Measurements from ENCODE around the gene ALAS1. TPM values are rescaled to one million over a fixed set of nuclear protein-coding genes. Genes with fewer than 3 reads are reported as not detected.
A peak's percentile ranks its signal among the peaks of the same experiment; 100 is the strongest.

ALAS1 gene
- total and polyA plus RNA-seq, 2 donors (not counting 1 experiment from before 2014, with no cell fraction given): 26.1 to 30.2 TPM

- Histone ChIP-seq H2AFZ (ENCODE audit: insufficient read depth, low read depth, low read length, poor library complexity, severe bottlenecking) (no peak overlapping the region), H3K27ac (ENCODE audit: low read length in 2 of 2) (peak overlapping the region; percentile 78 to 88), H3K4me1 (ENCODE audit: control insufficient read depth in 2 of 2, insufficient read depth in 2 of 2, low read length in 2 of 2) (peaks cover 61 to 88% of the 10 kb centered on the region in 2 donors), H3K79me2 (ENCODE audit: control insufficient read depth, insufficient read depth, low read length) (peaks cover 62% of the 10 kb centered on the region), H3K4me2 (replicated peaks; ENCODE audit: low read depth, low read length, poor library complexity, severe bottlenecking) (peak overlapping the region; percentile 90), H3K4me3 (ENCODE audit: control extremely low read depth in 1 of 5, extremely low read depth in 1 of 5, insufficient read depth in 1 of 5, low read depth in 2 of 5, low read length in 4 of 5) (peak overlapping the region; percentile 39 to 90 (median 66)), H3K36me3 (replicated peaks in 1 of 2; ENCODE audit: control extremely low read depth in 1 of 2, control insufficient read depth in 1 of 2, extremely low read depth in 1 of 2, insufficient read depth in 2 of 2, low read length in 1 of 2) (peaks cover 0 to 57% of the 10 kb centered on the region in 2 experiments), H3K9ac (ENCODE audit: low read length) (peak overlapping the region; percentile 68), H3K9me3 (ENCODE audit: control extremely low read depth in 1 of 3, control insufficient read depth in 2 of 3, insufficient read depth in 1 of 3, low read length in 2 of 3) (no peaks in the 10 kb centered on the region), H3K27me3 (replicated peaks in 1 of 4; ENCODE audit: control extremely low read depth in 1 of 4, control insufficient read depth in 3 of 4, insufficient read depth in 4 of 4, low read length in 3 of 4) (no peaks in the 10 kb centered on the region), H4K20me1 (ENCODE audit: control insufficient read depth, insufficient read depth, low read length, poor library complexity, severe bottlenecking) (peaks cover 34% of the 10 kb centered on the region)
- no peak for DNase-seq
- no peak for ATAC-seq (ENCODE audit: low read depth)
- ChIA-PET CTCF (interaction anchor here (2.1 to 12.3 kb wide), 5 partner anchors 13 to 115 kb away, joined by 8 to 265 read pairs (median 177); partner anchors contain the start of genes GLYCTK, PPM1M, TWF2 and WDR82), POLR2A (interaction anchor here (0.9 to 3.8 kb wide), 5 partner anchors 14 to 168 kb away, joined by 3 to 28 read pairs (median 9); partner anchors contain the start of genes GLYCTK, POC1A and TWF2)
- intact Hi-C loops (cut with micrococcal nuclease): loop anchor here (2.0 to 10.0 kb wide), 2 partner anchors 29 to 169 kb away; partner anchors contain the start of gene DUSP7
- Mint-ChIP-seq H3K27ac (peak overlapping the region; percentile 99), H3K9me3 (ENCODE audit: insufficient read depth) (no peaks in the 10 kb centered on the region), H3K27me3 (no peaks in the 10 kb centered on the region), H3K4me1 (peaks cover 80% of the 10 kb centered on the region), H3K4me3 (peak overlapping the region; percentile 94)
- 94% methylated on average over 27 of the region's 32 CpGs for WGBS (ENCODE audit: insufficient coverage)
- TF ChIP-seq CTCF (IDR thresholded peaks at IDR 0.05) (no peak), EZH2 (IDR thresholded peaks at IDR 0.05; ENCODE audit: borderline replicate concordance, insufficient read depth, low read depth, low read length, poor library complexity, severe bottlenecking) (no peak)
These were observed 25.8 kb downstream of the ALAS1 start for GRCh38 chr3:52223449-52224408.

Measured in B cell (primary cell).